ENCODE results near the gene MLST8.

The MLST8 gene

DNA sequence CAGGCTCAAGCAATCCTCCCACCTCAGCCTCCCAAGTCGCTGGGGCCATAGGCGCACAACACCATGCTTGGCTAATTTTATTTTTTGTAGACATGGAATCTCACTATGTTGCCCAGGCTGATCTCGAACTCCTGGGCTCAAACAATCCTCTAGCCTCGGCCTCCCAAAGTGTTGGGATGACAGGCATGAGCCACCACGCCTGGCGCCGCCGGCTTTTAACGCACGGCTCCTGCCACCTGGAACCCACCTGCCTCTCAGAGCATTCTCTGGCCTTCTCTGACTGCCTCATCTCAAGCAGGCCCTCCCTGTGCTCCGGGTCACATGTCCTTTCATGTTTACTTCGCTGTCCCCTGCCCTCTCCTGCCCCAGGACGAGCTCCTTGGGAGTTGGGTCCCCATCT, 19.2 kb upstream of the MLST8 start:
- peaks cover 28% of the 10 kb centered on the region for H3K4me1 ChIP-seq (ENCODE audit: insufficient read depth, insufficient read length)
- no peak overlapping the region for H3K4me3 ChIP-seq (ENCODE audit: insufficient read length, low read depth)
- peaks cover 14% of the 10 kb centered on the region for H3K36me3 ChIP-seq (ENCODE audit: insufficient read depth, insufficient read length, low read length)
- no peak overlapping the region for H3K9ac ChIP-seq (ENCODE audit: insufficient read length, low read depth)
- DNase-seq (ENCODE audit: low read depth, low spot score): no peak
- no peaks in the 10 kb centered on the region for H3K9me3 ChIP-seq (ENCODE audit: insufficient read depth, low read length)
- TF ChIP-seq YY1 (IDR thresholded peaks at IDR 0.05; ENCODE audit: insufficient read depth, insufficient read length): no peak
- no peak for TF ChIP-seq ZNF274 (IDR thresholded peaks at IDR 0.05; ENCODE audit: low read depth, low read length)
- TF ChIP-seq SUZ12 (IDR thresholded peaks at IDR 0.05; ENCODE audit: extremely low read depth, insufficient read depth, insufficient read length): no peak
- H3K27me3 ChIP-seq (ENCODE audit: insufficient read depth, insufficient read length): no peaks in the 10 kb centered on the region

GRCh38 chr16:2186505-2186904, 18.7 kb upstream of the MLST8 start:
- peaks cover 14% of the 10 kb centered on the region for H3K36me3 ChIP-seq (ENCODE audit: insufficient read depth, insufficient read length, low read length)
- no peak for TF ChIP-seq ZNF274 (IDR thresholded peaks at IDR 0.05; ENCODE audit: low read depth, low read length)
- TF ChIP-seq SUZ12 (IDR thresholded peaks at IDR 0.05; ENCODE audit: extremely low read depth, insufficient read depth, insufficient read length): no peak
- TF ChIP-seq YY1 (IDR thresholded peaks at IDR 0.05; ENCODE audit: insufficient read depth, insufficient read length): no peak

DNA sequence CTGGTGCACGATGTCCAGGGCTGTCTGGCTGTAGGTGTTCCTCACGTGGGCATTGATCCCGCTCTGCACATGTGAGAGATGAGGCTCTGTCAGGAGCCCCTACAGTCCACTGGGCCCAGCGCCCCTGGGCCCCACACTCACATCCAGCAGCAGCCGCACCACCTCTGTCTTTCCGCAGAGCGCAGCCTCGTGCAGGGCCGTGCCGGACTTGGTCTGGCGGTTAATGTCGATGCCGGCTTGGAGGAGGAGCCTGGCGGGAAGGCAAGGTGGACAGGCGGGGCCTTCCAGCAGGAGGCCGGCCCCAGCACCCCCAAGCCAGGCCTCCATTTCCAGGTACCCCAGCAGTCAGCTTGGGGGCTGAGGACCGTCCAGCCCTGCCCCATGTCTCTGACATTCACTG, 18.0 kb upstream of the MLST8 start:
- TF ChIP-seq SUZ12 (IDR thresholded peaks at IDR 0.05; ENCODE audit: extremely low read depth, insufficient read depth, insufficient read length): no peak
- TF ChIP-seq YY1 (IDR thresholded peaks at IDR 0.05; ENCODE audit: insufficient read depth, insufficient read length): no peak
- TF ChIP-seq ZNF274 (IDR thresholded peaks at IDR 0.05; ENCODE audit: low read depth, low read length): no peak
- DNase-seq (ENCODE audit: low read depth, low spot score): no peak
- H3K27me3 ChIP-seq (ENCODE audit: insufficient read depth, insufficient read length): no peaks in the 10 kb centered on the region
- H3K9me3 ChIP-seq (ENCODE audit: insufficient read depth, low read length): no peaks in the 10 kb centered on the region
- peaks cover 26% of the 10 kb centered on the region for H3K4me1 ChIP-seq (ENCODE audit: insufficient read depth, insufficient read length)
- H3K36me3 ChIP-seq (ENCODE audit: insufficient read depth, insufficient read length, low read length): peaks cover 8% of the 10 kb centered on the region
- no peak overlapping the region for H3K4me3 ChIP-seq (ENCODE audit: insufficient read length, low read depth)
- H3K9ac ChIP-seq (ENCODE audit: insufficient read length, low read depth): no peak overlapping the region

More at GRCh38 chr16:2186505-2186904, 18.7 kb upstream of the MLST8 start:
- Histone ChIP-seq H3K4me1 (ENCODE audit: insufficient read depth, insufficient read length) (peaks cover 29% of the 10 kb centered on the region), H3K27me3 (ENCODE audit: insufficient read depth, insufficient read length) (no peaks in the 10 kb centered on the region), H3K9me3 (ENCODE audit: insufficient read depth, low read length) (no peaks in the 10 kb centered on the region), H3K4me3 (ENCODE audit: insufficient read length, low read depth) (no peak overlapping the region), H3K9ac (ENCODE audit: insufficient read length, low read depth) (no peak overlapping the region)
- no peak for DNase-seq (ENCODE audit: low read depth, low spot score)

- Histone ChIP-seq H3K36me3 (ENCODE audit: insufficient read depth, insufficient read length, low read length) (peaks cover 3% of the 10 kb centered on the region), H3K9me3 (ENCODE audit: insufficient read depth, low read length) (no peaks in the 10 kb centered on the region), H3K4me3 (ENCODE audit: insufficient read length, low read depth) (no peak overlapping the region), H3K9ac (ENCODE audit: insufficient read length, low read depth) (no peak overlapping the region), H3K4me1 (ENCODE audit: insufficient read depth, insufficient read length) (peaks cover 21% of the 10 kb centered on the region), H3K27me3 (ENCODE audit: insufficient read depth, insufficient read length) (no peaks in the 10 kb centered on the region)
- TF ChIP-seq SUZ12 (IDR thresholded peaks at IDR 0.05; ENCODE audit: extremely low read depth, insufficient read depth, insufficient read length) (no peak), ZNF274 (IDR thresholded peaks at IDR 0.05; ENCODE audit: low read depth, low read length) (no peak), YY1 (IDR thresholded peaks at IDR 0.05; ENCODE audit: insufficient read depth, insufficient read length) (no peak)
- no peak for DNase-seq (ENCODE audit: low read depth, low spot score)
These were observed 16.9 kb upstream of the MLST8 start for GRCh38 chr16:2188395-2188794.

DNA sequence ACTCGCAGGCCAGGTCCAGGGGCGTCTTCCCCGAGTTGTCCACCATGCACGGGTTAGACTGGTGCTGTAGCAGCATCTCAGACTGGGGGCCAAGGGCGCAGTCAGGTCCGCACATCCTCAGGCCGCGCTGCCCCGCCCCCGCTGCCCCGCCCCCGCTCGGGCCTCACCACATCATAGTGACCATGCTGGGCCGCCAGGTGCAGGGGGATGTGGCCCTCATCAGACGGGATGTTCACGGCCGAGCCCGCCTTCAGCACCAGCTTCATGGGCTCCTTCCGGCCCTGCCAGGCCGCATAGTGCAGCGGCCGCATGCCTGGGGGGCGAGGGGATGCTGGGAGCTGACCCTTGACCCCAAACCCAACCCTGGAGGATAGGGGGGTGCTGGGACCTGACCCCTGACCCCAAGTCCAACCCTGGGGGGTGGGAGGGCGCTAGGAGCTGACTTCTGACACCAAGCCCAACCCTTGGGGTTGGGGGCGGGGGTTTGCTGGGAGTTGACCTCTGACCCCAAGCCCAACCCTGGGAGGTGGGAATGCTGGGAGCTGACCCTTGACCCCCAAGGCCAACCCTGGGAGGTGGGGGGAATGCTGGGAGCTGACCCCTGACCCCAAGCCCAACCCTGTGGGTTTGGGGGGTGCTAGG, 15.9 kb upstream of the MLST8 start:
- H3K36me3 ChIP-seq (ENCODE audit: insufficient read depth, insufficient read length, low read length): peaks cover under 1% of the 10 kb centered on the region
- peak overlapping the region; percentile 32 for H3K9ac ChIP-seq (ENCODE audit: insufficient read length, low read depth)
- H3K9me3 ChIP-seq (ENCODE audit: insufficient read depth, low read length): no peaks in the 10 kb centered on the region
- H3K4me1 ChIP-seq (ENCODE audit: insufficient read depth, insufficient read length): peaks cover 21% of the 10 kb centered on the region
- DNase-seq (ENCODE audit: low read depth, low spot score): no peak
- H3K27me3 ChIP-seq (ENCODE audit: insufficient read depth, insufficient read length): peaks cover 3% of the 10 kb centered on the region
- no peak overlapping the region for H3K4me3 ChIP-seq (ENCODE audit: insufficient read length, low read depth)
- TF ChIP-seq ZNF274 (IDR thresholded peaks at IDR 0.05; ENCODE audit: low read depth, low read length) (no peak), SUZ12 (IDR thresholded peaks at IDR 0.05; ENCODE audit: extremely low read depth, insufficient read depth, insufficient read length) (no peak), YY1 (IDR thresholded peaks at IDR 0.05; ENCODE audit: insufficient read depth, insufficient read length) (no peak)

- H3K27me3 ChIP-seq (ENCODE audit: insufficient read depth, insufficient read length): peaks cover 11% of the 10 kb centered on the region
- no peaks in the 10 kb centered on the region for H3K36me3 ChIP-seq (ENCODE audit: insufficient read depth, insufficient read length, low read length)
- H3K4me1 ChIP-seq (ENCODE audit: insufficient read depth, insufficient read length): peaks cover 27% of the 10 kb centered on the region
- TF ChIP-seq SUZ12 (IDR thresholded peaks at IDR 0.05; ENCODE audit: extremely low read depth, insufficient read depth, insufficient read length): no peak
- no peak for TF ChIP-seq ZNF274 (IDR thresholded peaks at IDR 0.05; ENCODE audit: low read depth, low read length)
- no peak for TF ChIP-seq YY1 (IDR thresholded peaks at IDR 0.05; ENCODE audit: insufficient read depth, insufficient read length)
- peak overlapping the region; percentile 61 for H3K9ac ChIP-seq (ENCODE audit: insufficient read length, low read depth)
- H3K4me3 ChIP-seq (ENCODE audit: insufficient read length, low read depth): no peak overlapping the region
- DNase-seq (ENCODE audit: low read depth, low spot score): no peak
- no peaks in the 10 kb centered on the region for H3K9me3 ChIP-seq (ENCODE audit: insufficient read depth, low read length)
These were observed 15.1 kb upstream of the MLST8 start for GRCh38 chr16:2190002-2190658.

GRCh38 chr16:2190659-2191445, 14.4 kb upstream of the MLST8 start:
- DNase-seq (ENCODE audit: low read depth, low spot score): no peak
- peaks cover 18% of the 10 kb centered on the region for H3K27me3 ChIP-seq (ENCODE audit: insufficient read depth, insufficient read length)
- H3K9ac ChIP-seq (ENCODE audit: insufficient read length, low read depth): peak overlapping the region; percentile 61

More at GRCh38 chr16:2190659-2191445, 14.4 kb upstream of the MLST8 start:
- TF ChIP-seq SUZ12 (IDR thresholded peaks at IDR 0.05; ENCODE audit: extremely low read depth, insufficient read depth, insufficient read length) (no peak), ZNF274 (IDR thresholded peaks at IDR 0.05; ENCODE audit: low read depth, low read length) (no peak), YY1 (IDR thresholded peaks at IDR 0.05; ENCODE audit: insufficient read depth, insufficient read length) (no peak)
- no peaks in the 10 kb centered on the region for H3K9me3 ChIP-seq (ENCODE audit: insufficient read depth, low read length)
- no peaks in the 10 kb centered on the region for H3K36me3 ChIP-seq (ENCODE audit: insufficient read depth, insufficient read length, low read length)
- H3K4me3 ChIP-seq (ENCODE audit: insufficient read length, low read depth): no peak overlapping the region
- peaks cover 31% of the 10 kb centered on the region for H3K4me1 ChIP-seq (ENCODE audit: insufficient read depth, insufficient read length)

Measured in NT2/D1 (cell line).